HG02798 (cell line): ENCODE measurements around the gene DDOST.
"Not testable (repeated sequence)": the region's sequence is repeated elsewhere in the genome, so short reads cannot be mapped to it uniquely, and the experiment has no call there.

Experiments
- ATAC-seq: cut with Tn5 transposase; IDR thresholded peaks from one replicate; pipeline ENCODE4 v1.9.1; 2021; ENCODE audit warnings: mild to moderate bottlenecking; ENCODE audit not compliant: unreplicated experiment, poor library complexity

The DDOST gene

DNA sequence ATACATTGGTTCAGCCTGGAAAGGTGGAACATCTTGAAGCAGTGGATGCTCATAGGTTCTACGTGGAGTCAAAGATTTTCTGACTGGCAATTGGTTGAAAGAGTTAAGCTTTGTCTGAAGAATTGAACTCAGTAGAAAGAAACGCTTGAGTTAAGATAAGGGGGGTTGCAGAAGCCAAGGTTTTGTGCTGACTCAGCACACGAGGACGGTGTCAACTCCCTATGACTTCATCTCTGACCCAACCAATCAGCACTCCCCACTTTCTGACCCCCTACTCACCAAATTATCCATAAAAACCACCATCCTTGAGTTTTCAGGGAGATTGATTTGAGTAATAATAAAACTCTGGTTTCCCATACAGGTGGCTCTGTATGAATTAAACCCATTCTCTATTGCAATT, 30.4 kb downstream of the DDOST start:
- ATAC-seq = no peak

DNA sequence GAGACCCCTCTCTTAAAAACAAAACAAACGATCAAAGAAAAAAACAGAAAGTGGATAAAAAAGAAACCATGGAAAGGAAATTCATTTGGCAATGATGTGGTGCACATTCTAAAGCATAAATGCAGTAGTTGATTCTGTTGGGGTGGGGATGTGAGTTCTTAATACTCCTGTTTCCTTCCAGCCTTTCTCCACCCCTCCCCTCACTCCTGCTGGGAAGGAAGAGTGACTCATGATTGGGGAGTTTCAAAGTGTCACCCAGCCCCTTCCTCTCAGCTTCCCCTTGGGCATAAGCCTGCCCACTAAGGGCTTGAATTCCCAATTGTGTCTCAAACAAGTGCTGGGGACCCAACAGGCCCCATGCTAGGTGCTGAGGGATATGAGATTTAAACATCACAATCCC, 34.6 kb downstream of the DDOST start:
- no peak for ATAC-seq

DNA sequence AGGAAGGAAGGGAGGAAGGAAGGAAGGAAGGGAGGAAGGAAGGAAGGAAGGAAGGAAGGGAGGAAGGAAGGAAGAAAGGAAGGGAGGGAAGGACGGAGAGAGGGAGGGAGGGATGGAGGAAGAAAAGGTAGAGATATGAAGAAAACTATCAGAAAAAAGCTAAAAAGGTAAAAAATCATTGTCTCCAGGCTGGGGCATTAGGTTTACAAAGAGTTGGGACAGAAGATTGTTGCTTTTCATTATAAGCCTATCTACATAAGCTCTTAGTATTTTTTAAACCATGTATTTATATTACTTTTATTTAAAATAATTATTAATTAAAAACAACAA, 35.1 kb downstream of the DDOST start:
- ATAC-seq = no peak

DNA sequence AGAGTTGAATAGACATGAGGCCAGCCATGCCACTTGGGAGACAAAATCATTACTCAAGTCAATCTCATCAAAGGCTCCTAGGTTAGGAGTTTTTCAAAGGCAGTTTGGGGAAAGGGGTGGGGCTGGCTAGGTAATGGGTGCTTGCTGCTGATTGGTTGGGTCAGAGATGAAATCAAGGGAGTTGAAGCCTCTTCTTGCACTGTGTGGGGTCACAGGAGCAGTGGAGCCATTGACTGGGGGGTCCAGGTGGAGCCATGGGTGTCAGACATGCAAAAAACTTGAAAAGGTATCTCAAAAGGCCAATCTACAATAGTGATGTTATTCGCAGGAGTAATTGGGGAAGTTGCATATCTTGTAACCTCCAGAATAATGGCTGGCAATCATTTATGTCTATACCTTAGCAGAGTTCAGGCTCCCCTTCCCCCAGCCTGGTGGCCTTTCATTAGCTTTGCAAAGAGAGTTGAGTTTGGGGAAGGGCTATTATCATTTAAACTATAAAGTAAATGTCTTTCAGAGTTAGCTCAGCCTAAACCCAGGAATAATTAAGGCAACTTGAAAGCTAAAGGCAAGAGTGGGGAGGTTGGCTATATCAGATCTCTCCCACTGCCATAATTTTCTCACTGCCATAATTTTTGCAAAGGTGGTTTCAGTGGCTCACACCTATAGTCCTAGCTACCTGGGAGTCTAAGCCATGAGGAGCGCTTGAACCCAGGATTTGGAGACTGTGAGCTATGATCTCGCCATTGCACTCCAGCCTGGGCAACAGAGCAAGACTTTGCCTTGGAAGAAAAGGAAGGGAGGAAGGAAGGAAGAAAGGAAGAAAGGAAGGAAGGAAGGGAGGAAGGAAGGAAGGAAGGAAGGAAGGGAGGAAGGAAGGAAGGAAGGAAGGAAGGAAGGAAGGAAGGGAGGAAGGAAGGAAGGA, 35.7 kb downstream of the DDOST start:
- ATAC-seq = no peak

DNA sequence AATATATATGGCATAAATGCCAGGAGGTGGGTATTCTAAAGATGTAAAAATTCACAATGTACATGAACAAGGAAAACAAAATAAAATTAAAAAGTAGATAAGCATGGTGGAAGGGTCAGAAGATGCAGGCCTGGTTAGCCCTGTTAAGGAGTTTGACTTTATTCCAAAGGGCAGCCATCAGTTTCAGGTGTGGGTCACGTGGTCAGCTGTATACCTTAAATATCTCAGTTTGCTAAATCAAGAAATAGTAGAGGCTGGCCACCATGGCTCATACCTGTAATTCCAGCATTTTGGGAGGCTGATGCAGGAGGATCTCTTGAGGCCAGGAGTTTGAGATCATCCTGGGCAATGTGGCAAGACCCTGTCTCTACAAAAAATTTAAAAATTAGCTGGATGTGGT, 36.5 kb downstream of the DDOST start:
- no peak for ATAC-seq

- no peak for ATAC-seq
Observed at GRCh38 chr1:20621012-20621411, 40.2 kb downstream of the DDOST start.

DNA sequence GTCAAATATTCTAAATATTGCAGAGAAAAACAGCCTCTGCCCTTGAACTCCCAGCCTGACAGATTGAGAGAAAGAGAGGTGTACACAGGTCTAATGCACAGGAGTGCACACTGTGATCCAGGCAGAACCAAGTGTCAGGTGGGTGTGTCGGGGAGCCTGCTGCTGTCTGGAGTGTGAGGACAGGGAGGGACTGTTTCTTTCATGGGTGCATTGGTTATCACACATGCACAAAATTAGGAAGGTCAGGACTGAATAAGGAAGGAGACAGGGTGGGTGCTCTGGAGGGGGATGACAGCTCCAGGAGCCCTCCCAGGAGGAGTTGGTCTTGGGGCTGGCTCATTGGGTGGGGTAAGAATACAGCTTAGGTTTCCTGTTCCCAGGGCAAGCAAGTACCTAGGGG, 41.2 kb downstream of the DDOST start:
- ATAC-seq = no peak

GRCh38 chr1:20618550-20618949, 42.6 kb downstream of the DDOST start:
- ATAC-seq = no peak

DNA sequence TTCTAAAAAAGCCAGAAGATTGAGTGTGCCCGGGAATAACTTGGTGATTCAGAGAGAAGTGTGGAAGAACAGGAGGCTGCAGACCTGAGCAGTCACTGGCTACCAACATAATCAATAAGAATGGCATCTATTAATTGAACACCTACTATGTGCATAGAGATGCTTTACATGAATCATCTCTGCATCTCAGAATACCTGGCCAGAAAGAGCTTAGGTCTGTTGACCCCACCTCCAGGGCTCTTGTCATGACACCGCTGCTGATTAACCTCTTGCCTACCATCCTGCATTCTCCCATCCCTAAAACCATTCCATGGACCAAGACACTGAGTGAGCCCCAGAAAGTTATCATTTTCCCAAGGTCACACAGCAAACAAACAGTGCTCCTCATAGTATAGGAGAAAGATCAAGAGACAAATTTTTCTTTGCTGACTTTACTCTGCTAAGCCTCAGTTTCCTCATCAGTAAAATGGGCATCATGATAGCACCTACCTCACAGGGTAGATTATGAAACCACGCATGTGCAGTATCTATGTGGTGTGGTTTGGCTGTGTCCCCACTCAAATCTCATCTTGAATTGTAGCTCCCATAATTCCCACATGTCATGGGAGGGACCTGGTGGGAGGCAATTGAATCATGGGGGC, 44.2 kb downstream of the DDOST start:
- no peak for ATAC-seq

DNA sequence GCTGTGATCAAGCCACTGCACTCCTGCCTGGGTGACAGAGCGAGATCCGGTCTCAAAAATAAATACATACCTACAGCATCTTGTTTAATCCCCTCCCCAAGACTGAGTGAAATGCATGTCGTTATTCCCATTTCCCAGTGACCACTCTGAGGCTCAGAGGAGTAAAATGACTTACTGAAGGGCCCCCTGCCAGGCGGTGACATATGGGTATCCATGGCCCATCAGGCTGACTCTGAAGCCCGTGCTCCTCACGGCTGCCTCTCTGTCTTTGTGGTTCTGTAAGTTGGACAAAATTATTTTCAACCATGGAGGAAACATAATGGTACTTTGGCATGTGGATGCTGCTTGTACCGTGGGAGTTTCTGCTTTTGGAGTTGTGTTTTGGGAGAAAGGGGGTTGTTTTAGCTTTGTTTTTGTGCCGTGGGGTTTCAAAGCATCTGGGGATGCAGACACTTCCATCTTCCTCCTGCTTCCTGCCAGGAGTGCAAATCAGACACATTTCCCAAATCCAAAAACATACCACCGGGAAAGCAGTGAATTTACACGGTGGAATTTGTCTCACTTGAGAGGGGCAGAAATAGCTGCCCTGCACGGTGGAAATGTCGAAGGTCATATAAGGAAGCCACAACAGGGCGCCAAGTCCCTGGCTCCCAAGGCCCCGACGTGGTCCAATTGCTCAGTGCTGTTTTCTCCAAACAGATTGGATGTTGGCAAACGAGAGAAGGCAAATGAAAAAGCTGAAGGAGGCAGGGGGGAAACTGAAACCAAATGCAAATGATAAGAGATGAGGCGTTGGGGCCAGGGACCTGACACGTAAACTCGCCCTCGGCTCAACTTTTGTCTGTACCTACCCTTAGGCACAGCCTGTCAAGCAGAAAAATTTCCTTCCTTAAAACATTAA, 45.0 kb downstream of the DDOST start:
- peak; percentile 46 for ATAC-seq

DNA sequence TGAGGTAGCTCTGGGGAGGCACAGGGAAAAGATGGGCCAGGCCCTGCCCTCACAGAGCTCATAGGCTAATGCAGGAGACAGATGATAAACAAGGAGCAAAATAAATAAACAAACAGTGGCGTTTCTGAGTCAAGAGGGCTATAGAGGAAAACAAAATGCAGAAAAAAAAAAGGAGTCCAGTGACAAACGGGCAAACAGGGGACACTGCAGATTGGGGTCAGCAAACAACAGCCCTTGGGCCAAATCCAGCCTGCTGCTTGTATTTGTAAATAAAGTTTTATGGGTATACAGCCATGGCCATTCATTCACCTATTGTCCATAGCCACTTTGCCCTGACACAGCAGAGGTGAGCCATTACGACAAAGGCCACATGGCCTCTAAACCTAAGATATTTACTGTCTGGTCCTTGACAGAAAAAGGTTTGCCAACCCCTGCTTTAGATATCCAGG, 47.0 kb downstream of the DDOST start:
- no peak for ATAC-seq

GRCh38 chr1:20612221-20612746, 48.9 kb downstream of the DDOST start:
- no peak for ATAC-seq

DNA sequence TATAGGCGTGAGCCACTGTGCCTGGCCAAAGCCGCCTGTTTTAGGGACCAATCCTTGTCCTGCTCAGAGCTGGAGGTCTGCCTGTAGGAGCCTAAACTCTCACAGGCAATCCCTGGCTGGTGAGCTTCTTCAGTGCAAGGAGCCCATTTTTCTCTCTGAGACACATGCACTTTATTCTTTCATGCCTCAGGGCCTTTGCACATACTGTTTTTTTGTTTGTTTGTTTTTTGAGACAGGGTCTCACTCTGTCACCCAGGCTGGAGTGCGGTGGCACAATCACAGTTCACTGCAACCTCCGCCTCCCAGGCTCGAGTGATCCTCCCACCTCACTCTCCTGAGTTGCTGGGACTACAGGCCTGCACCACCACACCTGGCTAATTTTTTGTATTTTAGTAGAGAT, 49.5 kb downstream of the DDOST start:
- ATAC-seq = no peak

DNA sequence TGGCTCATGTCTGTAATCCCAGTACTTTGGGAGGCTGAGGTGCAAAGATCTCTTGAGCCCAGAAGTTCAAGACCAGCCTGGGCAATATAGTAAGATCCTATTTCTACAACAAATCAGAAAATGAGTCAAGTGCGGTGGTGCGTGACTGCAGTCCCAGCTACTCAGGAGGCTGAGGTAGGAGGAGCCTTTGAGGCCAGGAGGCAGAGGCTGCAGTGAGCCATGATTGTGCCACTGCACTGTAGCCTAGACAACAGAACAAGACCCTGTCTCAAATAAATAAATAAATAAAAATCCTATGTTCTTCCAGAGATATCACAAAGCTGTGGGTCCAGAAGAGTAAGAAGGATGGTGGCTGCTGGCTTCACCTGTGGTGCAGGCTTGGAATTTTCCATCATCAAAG, 50.2 kb downstream of the DDOST start:
- ATAC-seq = no peak

GRCh38 chr1:20609541-20609940, 51.6 kb downstream of the DDOST start:
- no peak for ATAC-seq

- ATAC-seq = not testable (repeated sequence)
Observed at GRCh38 chr1:20606801-20607570, 54.2 kb downstream of the DDOST start.

DNA sequence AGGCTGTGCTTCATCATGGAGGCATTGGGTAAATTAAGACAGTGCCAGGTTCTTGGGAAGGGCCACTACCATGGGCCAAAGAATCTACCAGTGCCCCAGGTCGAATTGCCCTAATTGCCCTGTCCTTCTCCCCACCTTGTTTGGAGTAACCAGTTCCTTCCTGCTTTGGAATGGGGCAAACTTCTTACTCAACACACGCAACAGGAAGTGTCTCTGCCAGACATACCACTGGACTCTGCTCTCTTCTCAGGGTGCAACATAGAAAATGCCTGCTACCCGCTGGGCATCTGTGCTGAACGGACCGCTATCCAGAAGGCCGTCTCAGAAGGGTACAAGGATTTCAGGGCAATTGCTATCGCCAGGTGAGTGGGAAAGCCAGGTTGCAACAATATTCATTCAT, 56.5 kb downstream of the DDOST start:
- ATAC-seq = no peak

GRCh38 chr1:20603504-20604464, 57.4 kb downstream of the DDOST start:
- no peak for ATAC-seq
